GM18498 (cell line): ENCODE results near the gene ZFP28.

ENCODE experiments used
- ATAC-seq: cut with Tn5 transposase; IDR thresholded peaks from one replicate; pipeline ENCODE4 v1.9.1; 2021; ENCODE audit warnings: mild to moderate bottlenecking, moderate library complexity; ENCODE audit not compliant: unreplicated experiment

Gene ZFP28

DNA sequence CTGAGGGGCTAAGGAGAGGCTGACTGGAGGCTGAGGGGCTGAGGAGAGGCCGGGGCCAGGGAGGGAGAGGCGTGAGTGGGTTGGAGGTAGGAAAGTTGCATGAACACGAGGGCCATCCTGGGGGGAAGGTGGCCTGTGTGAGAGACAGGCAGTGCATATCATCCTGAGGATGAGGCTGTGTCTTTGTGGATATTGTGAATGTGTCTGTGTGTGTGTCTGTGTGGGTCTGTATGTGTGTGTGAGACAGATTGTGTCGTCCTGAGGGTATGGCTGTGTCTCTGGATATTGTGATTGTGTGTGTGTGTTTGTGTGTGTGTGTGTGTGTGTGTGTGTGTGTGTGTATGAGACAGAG lies 56.8 kb downstream of the ZFP28 start:
- no peak for ATAC-seq

DNA sequence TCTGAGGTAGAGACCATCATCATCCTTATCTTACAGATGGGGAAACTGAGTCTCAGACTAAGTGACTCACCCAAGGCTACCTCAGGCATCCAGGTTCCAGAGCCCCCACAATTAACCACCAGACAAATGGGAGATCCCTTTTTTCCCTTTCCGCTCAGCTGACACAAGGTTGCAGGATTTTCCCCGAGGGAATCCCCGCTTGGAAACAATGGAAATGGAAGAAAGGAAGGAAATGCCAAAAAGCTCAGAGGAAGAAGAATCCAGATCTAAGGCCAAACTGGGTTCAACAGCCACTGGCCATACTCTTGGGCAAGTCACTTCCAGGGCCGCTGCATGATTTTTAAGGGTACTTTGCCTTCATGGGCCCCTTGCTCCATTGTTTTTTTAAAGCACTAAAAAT lies 57.9 kb downstream of the ZFP28 start:
- ATAC-seq: no peak

DNA sequence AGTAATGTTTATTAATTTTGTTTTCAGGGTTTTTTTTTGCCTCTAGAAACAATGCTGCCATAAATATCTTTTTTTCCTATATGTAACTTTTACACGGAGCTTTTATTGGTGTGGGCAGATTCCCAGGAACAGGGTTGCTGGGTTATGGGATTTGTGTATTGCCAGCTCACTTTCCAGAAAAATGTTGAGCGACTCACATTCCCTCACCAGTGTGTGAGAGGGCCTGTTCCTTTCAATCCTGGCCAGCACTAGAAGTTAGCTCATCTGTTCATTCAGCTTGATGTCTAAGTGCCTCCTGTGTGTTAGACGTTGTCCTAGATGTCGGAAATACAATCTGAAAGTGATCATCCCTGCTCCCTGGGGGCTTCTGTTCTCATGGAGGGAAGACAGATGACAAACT lies 58.9 kb downstream of the ZFP28 start:
- no peak for ATAC-seq

DNA sequence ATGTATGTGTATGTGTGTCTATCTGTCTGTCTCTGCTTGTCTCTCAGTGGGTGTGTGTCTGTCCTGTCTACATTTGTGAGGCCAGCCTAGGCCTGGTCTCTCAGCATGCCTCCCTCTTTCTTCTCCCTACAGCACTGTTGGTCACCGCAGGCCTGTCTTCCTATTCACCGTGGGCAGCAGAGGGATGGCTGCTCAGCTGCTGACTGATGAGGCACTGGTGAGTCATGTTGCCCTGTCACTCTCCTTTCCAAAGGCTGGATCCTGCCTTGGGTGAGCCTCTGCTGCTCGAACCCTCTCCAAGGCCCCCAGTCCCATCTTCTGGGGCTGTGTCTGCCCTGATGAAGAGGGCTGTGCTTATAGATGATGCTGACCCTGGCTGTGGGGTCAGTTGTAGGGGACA lies 62.6 kb downstream of the ZFP28 start:
- ATAC-seq: no peak

DNA sequence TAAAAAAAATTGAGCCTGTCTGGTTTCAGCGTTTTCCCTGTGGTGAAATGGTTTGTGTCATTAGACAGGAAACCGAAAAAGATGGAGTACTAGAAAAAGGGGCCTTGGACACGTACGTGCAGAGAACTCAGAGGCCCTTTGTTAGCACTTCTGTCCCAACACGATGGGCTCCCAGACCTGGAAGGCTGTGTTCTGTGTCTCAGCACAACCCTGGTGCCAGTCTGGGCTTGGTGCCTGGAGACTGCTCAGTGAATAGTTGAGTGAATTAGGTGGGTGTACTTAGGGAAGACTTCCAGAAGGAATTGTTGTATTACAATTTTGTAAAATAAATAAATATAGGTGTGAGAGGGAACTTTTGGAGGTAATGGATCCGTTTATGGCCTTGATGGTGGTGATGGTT lies 65.1 kb downstream of the ZFP28 start:
- no peak for ATAC-seq
